Mammary epithelial cell (primary cell): ENCODE measurements around the gene SCRN3.

ENCODE experiments used
- EZH2 ChIP-seq: IDR thresholded peaks from 2 replicates; pipeline ENCODE4 v1.6.1; 2012; ENCODE audit warnings: low read length, inconsistent platforms, borderline replicate concordance
- TF ChIP-seq, protein P1 (sequence below), 2 donors: IDR thresholded peaks in 1 of 2; conservative IDR thresholded peaks in 1 of 2; 2 replicates each; pipeline ENCODE4 v1.5.1; 2011 to 2012; ENCODE audit warnings: inconsistent platforms in 2 of 2, low read length in 2 of 2, mild to moderate bottlenecking in 2 of 2, control low read depth in 1 of 2, low read depth in 1 of 2; ENCODE audit not compliant: insufficient read depth in 1 of 2; ENCODE audit errors: extremely low read depth in 1 of 2

DNA sequence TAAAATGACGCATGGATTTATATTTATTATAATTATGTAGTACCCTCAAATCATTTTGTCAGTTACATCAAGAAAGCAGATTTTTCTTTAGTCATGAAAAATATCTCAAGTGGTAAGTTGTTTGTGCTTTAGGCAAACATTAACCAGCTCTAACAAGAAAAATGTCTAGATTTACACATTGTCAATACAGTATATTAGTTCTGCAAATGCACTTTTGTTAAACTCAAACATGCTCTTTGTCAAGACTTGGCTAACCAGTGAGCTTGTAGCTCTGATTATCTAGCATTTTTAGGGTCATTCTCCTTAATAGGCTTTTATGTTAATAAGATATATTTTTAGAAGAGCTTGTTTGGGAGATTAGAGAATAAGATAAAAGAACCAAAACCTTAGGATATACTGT is 32.7 kb downstream of the SCRN3 start:
- TF ChIP-seq, protein P1, sequence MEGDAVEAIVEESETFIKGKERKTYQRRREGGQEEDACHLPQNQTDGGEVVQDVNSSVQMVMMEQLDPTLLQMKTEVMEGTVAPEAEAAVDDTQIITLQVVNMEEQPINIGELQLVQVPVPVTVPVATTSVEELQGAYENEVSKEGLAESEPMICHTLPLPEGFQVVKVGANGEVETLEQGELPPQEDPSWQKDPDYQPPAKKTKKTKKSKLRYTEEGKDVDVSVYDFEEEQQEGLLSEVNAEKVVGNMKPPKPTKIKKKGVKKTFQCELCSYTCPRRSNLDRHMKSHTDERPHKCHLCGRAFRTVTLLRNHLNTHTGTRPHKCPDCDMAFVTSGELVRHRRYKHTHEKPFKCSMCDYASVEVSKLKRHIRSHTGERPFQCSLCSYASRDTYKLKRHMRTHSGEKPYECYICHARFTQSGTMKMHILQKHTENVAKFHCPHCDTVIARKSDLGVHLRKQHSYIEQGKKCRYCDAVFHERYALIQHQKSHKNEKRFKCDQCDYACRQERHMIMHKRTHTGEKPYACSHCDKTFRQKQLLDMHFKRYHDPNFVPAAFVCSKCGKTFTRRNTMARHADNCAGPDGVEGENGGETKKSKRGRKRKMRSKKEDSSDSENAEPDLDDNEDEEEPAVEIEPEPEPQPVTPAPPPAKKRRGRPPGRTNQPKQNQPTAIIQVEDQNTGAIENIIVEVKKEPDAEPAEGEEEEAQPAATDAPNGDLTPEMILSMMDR (conservative IDR thresholded peaks at IDR 0.05 in 1 of 2, IDR thresholded peaks at IDR 0.05 in 1 of 2; ENCODE audit: extremely low read depth in 1 of 2, insufficient read depth in 1 of 2, low read depth in 1 of 2, low read length in 2 of 2) = no peak
- no peak for TF ChIP-seq EZH2
